Subcutaneous abdominal adipose tissue (tissue), 5 donors: Measurements from ENCODE around the gene IL1R1.

ENCODE experiments used
- H3K27ac ChIP-seq: one replicate; pipeline ENCODE4 v1.7.0; 2013; ENCODE audit warnings: low read depth, mild to moderate bottlenecking, inconsistent platforms, low read length, moderate library complexity
- H3K27me3 ChIP-seq, 5 donors: one replicate each; pipeline ENCODE4 v1.7.0; 2013; ENCODE audit warnings: low read length in 5 of 5, inconsistent platforms in 1 of 5; ENCODE audit not compliant: control insufficient read depth in 5 of 5, insufficient read depth in 4 of 5
- H3K36me3 ChIP-seq, 5 donors: one replicate each; pipeline ENCODE4 v1.7.0; 2013; ENCODE audit warnings: low read length in 5 of 5; ENCODE audit not compliant: control insufficient read depth in 5 of 5, insufficient read depth in 5 of 5
- H3K4me1 ChIP-seq, 5 donors: one replicate each; pipeline ENCODE4 v1.7.0; 2013; ENCODE audit warnings: low read length in 5 of 5, mild to moderate bottlenecking in 3 of 5, moderate library complexity in 1 of 5; ENCODE audit not compliant: control insufficient read depth in 5 of 5, insufficient read depth in 5 of 5
- H3K4me3 ChIP-seq, 5 donors: one replicate each; pipeline ENCODE4 v1.7.0; 2013; ENCODE audit warnings: low read length in 5 of 5, low read depth in 1 of 5
- H3K9ac ChIP-seq, 5 donors: one replicate each; pipeline ENCODE4 v1.7.0; 2013; ENCODE audit warnings: low read length in 5 of 5, mild to moderate bottlenecking in 4 of 5, moderate library complexity in 3 of 5
- H3K9me3 ChIP-seq, 5 donors: one replicate each; pipeline ENCODE4 v1.7.0; 2013; ENCODE audit warnings: low read length in 5 of 5; ENCODE audit not compliant: control insufficient read depth in 5 of 5
- donor health status: healthy.
- donor health status: healthy.
- donor health status: healthy.
- donor health status: healthy.
- donor health status: healthy.

Gene IL1R1

GRCh38 chr2:102159295-102159694 is 16.7 kb downstream of the IL1R1 start:
- Histone ChIP-seq H3K4me3 (no peak overlapping the region), H3K4me1 (peaks cover 5 to 32% (median 21%) of the 10 kb centered on the region in 5 donors), H3K9ac (no peak overlapping the region), H3K36me3 (peaks cover 4 to 26% (median 14%) of the 10 kb centered on the region in 5 donors), H3K27ac (no peak overlapping the region), H3K27me3 (no peaks in the 10 kb centered on the region), H3K9me3 (no peaks in the 10 kb centered on the region)

GRCh38 chr2:102166189-102166845 is 23.8 kb downstream of the IL1R1 start:
- Histone ChIP-seq H3K36me3 (peaks cover 7 to 29% (median 17%) of the 10 kb centered on the region in 5 donors), H3K4me1 (peaks cover 0 to 12% (median 5%) of the 10 kb centered on the region in 5 donors), H3K9ac (no peak overlapping the region), H3K9me3 (no peaks in the 10 kb centered on the region), H3K27me3 (no peaks in the 10 kb centered on the region), H3K4me3 (no peak overlapping the region), H3K27ac (no peak overlapping the region)

GRCh38 chr2:102168026-102168771 is 25.7 kb downstream of the IL1R1 start:
- no peak overlapping the region for H3K4me3 ChIP-seq
- H3K27ac ChIP-seq = no peak overlapping the region
- no peaks in the 10 kb centered on the region for H3K27me3 ChIP-seq
- no peak overlapping the region for H3K9ac ChIP-seq
- H3K9me3 ChIP-seq = no peaks in the 10 kb centered on the region
- peaks cover 18 to 47% (median 33%) of the 10 kb centered on the region in 5 donors for H3K36me3 ChIP-seq
- H3K4me1 ChIP-seq = peaks cover 0 to 12% (median 5%) of the 10 kb centered on the region in 5 donors

GRCh38 chr2:102171946-102172345 is 29.4 kb downstream of the IL1R1 start:
- no peaks in the 10 kb centered on the region for H3K4me1 ChIP-seq
- no peak overlapping the region for H3K9ac ChIP-seq
- no peak overlapping the region for H3K4me3 ChIP-seq
- H3K27me3 ChIP-seq = no peaks in the 10 kb centered on the region
- peaks cover 27 to 64% (median 47%) of the 10 kb centered on the region in 5 donors for H3K36me3 ChIP-seq
- no peak overlapping the region for H3K27ac ChIP-seq
- no peaks in the 10 kb centered on the region for H3K9me3 ChIP-seq

GRCh38 chr2:102172745-102173144 is 30.2 kb downstream of the IL1R1 start:
- no peak overlapping the region for H3K27ac ChIP-seq
- no peaks in the 10 kb centered on the region for H3K27me3 ChIP-seq
- no peaks in the 10 kb centered on the region for H3K9me3 ChIP-seq
- no peak overlapping the region for H3K9ac ChIP-seq
- peaks cover 29 to 71% (median 52%) of the 10 kb centered on the region in 5 donors for H3K36me3 ChIP-seq
- peaks cover 0 to 4% (median 0%) of the 10 kb centered on the region in 5 donors for H3K4me1 ChIP-seq
- H3K4me3 ChIP-seq = no peak overlapping the region

- Histone ChIP-seq H3K4me3 (no peak overlapping the region), H3K9me3 (no peaks in the 10 kb centered on the region), H3K9ac (no peak overlapping the region), H3K36me3 (peaks cover 23 to 53% (median 38%) of the 10 kb centered on the region in 5 donors), H3K27ac (no peak overlapping the region), H3K27me3 (no peaks in the 10 kb centered on the region), H3K4me1 (peaks cover 0 to 4% (median 0%) of the 10 kb centered on the region in 5 donors)
Observed at GRCh38 chr2:102176172-102176571, 33.6 kb downstream of the IL1R1 start.

GRCh38 chr2:102177814-102178478 is 35.4 kb downstream of the IL1R1 start:
- no peak overlapping the region for H3K9ac ChIP-seq
- H3K27ac ChIP-seq = no peak overlapping the region
- no peaks in the 10 kb centered on the region for H3K27me3 ChIP-seq
- no peak overlapping the region for H3K4me3 ChIP-seq
- peaks cover 13 to 37% (median 25%) of the 10 kb centered on the region in 5 donors for H3K36me3 ChIP-seq
- H3K9me3 ChIP-seq = no peaks in the 10 kb centered on the region
- H3K4me1 ChIP-seq = peaks cover 0 to 4% (median 0%) of the 10 kb centered on the region in 5 donors

GRCh38 chr2:102179061-102179460 is 36.5 kb downstream of the IL1R1 start:
- H3K36me3 ChIP-seq = peaks cover 12 to 31% (median 18%) of the 10 kb centered on the region in 5 donors

GRCh38 chr2:102179788-102180686 is 37.5 kb downstream of the IL1R1 start:
- Histone ChIP-seq H3K27me3 (no peaks in the 10 kb centered on the region), H3K36me3 (peaks cover 10 to 28% (median 14%) of the 10 kb centered on the region in 5 donors), H3K4me1 (peaks cover 0 to 6% (median 3%) of the 10 kb centered on the region in 5 donors), H3K9ac (no peak overlapping the region), H3K4me3 (no peak overlapping the region), H3K9me3 (no peaks in the 10 kb centered on the region), H3K27ac (no peak overlapping the region)

More at GRCh38 chr2:102179061-102179460, 36.5 kb downstream of the IL1R1 start:
- Histone ChIP-seq H3K9ac (no peak overlapping the region), H3K4me1 (peaks cover 0 to 4% (median 0%) of the 10 kb centered on the region in 5 donors), H3K27me3 (no peaks in the 10 kb centered on the region), H3K9me3 (no peaks in the 10 kb centered on the region), H3K27ac (no peak overlapping the region), H3K4me3 (no peak overlapping the region)
